D721Med (cell line): ENCODE measurements around the gene GTF2F2.

ENCODE experiments used
- DNase-seq: peaks from one replicate; pipeline ENCODE4 v3.0.0; 2011; ENCODE audit warnings: low spot score; ENCODE audit not compliant: insufficient read length
- FAIRE-seq: peaks from 2 replicates; lab custom pipeline; 2011; peaks lifted over from hg19 to GRCh38; lab: Jason Lieb, UNC
- TF ChIP-seq, protein P1 (sequence below): IDR thresholded peaks from 2 replicates; pipeline ENCODE4 v1.5.1; 2012; ENCODE audit warnings: mild to moderate bottlenecking, control low read depth; ENCODE audit not compliant: insufficient read depth; ENCODE audit errors: missing control alignments

The GTF2F2 gene

DNA sequence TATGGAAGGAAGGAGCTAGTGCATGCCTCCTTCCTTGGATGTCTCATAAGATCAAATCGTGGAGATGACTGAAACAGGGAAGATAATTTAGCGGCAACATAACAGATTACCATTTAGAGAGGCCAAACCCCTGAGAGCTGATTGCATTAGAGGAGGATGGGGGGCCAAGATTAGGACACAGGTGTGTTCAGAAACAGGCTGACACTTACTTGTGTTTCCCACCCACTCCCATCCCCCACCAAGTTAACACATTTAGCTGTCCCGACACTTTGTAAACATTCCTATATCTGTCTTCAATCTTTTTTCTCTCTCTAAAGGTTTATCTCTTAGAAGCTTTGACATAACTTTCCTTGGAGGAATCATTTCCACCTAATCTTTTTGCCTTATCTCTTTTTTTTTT lies 129.4 kb downstream of the GTF2F2 start:
- TF ChIP-seq, protein P1, sequence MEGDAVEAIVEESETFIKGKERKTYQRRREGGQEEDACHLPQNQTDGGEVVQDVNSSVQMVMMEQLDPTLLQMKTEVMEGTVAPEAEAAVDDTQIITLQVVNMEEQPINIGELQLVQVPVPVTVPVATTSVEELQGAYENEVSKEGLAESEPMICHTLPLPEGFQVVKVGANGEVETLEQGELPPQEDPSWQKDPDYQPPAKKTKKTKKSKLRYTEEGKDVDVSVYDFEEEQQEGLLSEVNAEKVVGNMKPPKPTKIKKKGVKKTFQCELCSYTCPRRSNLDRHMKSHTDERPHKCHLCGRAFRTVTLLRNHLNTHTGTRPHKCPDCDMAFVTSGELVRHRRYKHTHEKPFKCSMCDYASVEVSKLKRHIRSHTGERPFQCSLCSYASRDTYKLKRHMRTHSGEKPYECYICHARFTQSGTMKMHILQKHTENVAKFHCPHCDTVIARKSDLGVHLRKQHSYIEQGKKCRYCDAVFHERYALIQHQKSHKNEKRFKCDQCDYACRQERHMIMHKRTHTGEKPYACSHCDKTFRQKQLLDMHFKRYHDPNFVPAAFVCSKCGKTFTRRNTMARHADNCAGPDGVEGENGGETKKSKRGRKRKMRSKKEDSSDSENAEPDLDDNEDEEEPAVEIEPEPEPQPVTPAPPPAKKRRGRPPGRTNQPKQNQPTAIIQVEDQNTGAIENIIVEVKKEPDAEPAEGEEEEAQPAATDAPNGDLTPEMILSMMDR = no peak
- FAIRE-seq (no peak), DNase-seq (no peak)

DNA sequence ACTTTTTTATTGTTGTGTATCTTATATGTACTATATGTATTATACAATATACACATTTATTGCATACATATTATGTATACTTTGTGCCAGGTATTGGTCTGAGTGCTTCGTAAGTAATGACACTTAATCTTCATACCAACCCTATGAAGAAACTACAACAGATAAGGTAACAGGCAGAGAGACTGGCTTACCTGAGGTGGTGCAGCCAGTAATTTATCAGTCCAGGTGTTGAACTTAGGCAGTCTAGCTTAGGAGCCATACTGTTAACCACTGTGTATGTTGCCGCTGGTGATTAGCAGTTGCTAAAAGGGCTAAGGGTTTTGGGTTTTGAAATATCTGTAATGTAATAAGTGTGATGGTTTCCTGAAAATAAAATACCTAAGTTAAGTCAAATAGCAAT lies 134.1 kb downstream of the GTF2F2 start:
- TF ChIP-seq, protein P1 = no peak
- no peak for FAIRE-seq
- no peak for DNase-seq

DNA sequence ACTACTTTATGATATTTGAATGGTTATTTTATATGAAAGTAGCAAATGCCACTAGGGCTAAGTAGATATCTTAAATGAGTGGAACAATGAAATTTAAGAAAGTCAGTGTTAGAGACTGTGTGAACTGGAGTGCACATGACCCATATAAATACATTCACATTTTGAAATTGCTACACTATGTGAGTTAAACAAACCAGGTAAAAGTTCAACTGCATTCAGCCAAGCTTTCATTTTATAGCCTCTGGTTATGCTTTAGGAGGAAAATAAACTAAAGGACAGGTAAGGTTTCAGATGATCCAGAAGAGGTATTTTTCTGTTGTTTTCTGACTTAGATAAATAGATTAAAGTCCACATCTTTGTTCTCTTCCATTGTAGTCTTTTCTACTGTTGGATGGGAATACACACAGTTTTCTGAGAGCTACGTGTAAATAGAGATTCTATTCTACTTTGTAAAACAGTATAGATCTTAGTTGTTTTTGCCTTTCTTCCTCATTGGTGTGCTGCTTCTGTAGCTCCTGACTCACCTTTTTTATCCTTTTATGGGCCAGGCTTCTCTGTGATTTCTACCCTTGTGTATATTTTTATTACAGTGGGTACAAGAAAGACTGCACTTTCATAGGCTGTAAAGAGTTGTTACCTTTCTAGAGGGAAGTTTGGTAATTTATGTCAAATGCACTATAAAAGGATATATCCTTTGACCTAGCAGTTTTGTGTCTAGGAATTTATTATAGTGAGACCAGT lies 135.1 kb downstream of the GTF2F2 start:
- TF ChIP-seq, protein P1 = no peak
- FAIRE-seq (no peak), DNase-seq (no peak)

DNA sequence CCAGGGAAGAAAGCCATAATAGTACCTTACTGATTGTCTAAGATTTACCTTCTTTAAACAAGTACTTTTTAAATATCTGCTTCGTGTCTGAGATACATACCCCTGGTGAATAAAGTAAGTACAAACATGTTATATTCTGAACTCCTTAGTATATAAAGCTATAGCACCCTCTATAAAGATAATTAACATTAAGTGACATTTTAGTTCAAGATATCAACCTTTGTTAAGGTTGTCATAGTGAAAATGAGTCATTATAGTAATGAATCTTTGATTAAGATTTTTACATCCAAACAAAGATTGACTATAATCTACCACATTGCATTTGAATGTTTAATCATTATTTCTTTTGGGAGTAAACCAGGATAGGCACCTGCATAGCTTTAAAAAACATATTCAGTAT lies 135.9 kb downstream of the GTF2F2 start:
- FAIRE-seq = no peak
- TF ChIP-seq, protein P1 = no peak
- DNase-seq = no peak

DNA sequence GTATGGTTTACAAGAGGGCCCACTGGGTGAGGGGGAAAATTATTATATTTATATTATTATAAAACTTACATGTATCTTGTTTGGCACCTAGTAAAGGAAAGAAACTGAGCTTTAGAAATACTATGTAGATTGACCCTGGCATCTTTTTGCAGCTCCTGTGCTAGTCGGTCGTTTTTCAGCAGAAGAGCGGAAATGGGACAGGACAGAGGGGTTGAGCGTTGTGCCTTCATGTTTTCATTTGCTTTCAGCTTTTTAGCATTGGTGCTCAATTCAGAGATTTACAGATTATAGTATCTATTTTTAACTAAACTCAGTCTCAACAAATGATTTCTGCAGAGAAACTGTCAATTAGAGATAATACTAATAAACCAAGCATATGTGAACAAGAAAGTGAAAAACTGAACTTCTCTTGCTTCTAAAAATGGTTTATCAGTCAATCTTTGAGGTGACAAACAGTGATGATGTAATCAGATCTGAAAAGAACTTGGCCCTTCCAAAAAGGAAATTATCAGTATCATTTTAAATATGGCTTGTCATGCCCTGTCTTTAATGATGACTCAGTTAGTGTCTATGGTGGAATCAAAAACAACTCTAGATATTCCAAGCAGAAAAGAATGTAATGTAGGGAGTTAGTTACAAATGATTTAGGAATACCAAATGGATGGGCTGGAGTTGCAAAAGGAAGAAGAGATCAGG lies 137.5 kb downstream of the GTF2F2 start:
- no peak for DNase-seq
- FAIRE-seq = no peak
- TF ChIP-seq, protein P1 = no peak

DNA sequence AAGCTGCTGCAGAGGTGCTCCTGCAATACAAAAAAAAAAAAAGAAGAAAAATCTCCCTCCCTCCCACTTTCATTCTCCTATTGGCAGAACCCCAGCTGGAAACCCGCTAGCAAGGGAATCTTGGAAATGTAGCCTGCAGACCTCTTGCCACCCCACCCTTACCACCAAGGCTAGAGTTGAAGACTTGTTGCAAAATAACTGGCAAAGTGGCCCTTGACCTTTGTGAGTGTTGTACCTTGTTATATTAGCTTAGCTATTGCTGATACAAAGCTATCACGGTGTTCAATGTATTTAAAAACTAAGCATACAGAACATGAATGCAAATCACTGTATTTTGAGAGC lies 138.0 kb downstream of the GTF2F2 start:
- DNase-seq (no peak), FAIRE-seq (peak; percentile 21)
- TF ChIP-seq, protein P1 = no peak

DNA sequence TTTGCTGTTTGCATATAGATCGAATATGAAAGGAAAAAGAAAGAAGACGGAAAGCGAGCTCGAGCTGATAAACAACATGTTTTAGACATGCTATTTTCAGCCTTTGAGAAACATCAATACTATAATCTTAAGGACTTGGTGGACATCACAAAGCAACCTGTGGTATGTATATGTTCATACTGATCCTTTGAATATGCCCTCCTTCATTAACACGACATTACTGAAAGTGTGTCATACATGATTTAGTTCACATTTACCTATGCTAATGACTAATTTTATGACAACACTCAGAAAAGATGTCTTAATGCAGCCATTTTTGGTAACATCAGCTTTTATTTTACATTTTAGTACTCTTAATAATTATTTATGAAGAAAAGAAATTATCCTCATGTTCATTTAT lies 146.9 kb downstream of the GTF2F2 start:
- FAIRE-seq (no peak), DNase-seq (no peak)
- TF ChIP-seq, protein P1 = no peak
